Suprapubic skin (tissue), 4 donors: ENCODE measurements around the gene COL6A1.

Experiments
- EP300 ChIP-seq: sonication (generic); formaldehyde crosslinking; IDR thresholded peaks from one replicate; pipeline ENCODE4 v1.6.1; 2017; ENCODE audit warnings: antibody characterized with exemption
- POLR2A ChIP-seq, 2 donors: fragments of 450-650 bp; IDR thresholded peaks; one replicate each; pipeline ENCODE4 v1.6.1; 2017; ENCODE audit warnings: antibody characterized with exemption in 2 of 2, mild to moderate bottlenecking in 2 of 2, moderate library complexity in 2 of 2
- POLR2AphosphoS5 ChIP-seq, 3 donors: sonication (generic); formaldehyde crosslinking; IDR thresholded peaks; one replicate each; pipeline ENCODE4 v1.6.1; 2017; ENCODE audit warnings: antibody characterized with exemption in 3 of 3

DNA sequence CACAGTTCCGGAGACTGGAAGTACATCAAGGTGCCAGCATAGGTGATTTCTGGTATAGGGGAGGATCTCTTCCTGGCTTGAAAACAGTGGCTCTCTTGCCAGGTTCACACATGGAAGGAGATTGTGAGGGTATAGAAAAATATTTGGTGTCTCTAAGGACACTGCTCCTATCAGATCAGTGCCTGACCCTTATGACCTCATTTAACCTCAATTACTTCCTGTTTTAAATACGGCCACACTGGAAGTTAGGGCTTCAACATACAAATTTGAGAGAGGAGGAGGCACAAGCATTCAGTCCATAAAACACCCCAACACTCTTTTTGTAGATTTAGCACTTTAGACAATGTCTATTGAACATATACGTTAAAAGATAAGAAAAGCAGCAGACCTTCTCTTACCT, 37.0 kb downstream of the COL6A1 start:
- TF ChIP-seq POLR2A (IDR thresholded peaks at IDR 0.05) (no peak), POLR2AphosphoS5 (IDR thresholded peaks at IDR 0.05) (no peak), EP300 (no peak)
